Measurements from ENCODE around the gene DLL1. TPM values are rescaled to one million over a fixed set of nuclear protein-coding genes. Genes with fewer than 3 reads are reported as not detected.

Gene DLL1
- total RNA-seq, 1 donor from 2014 or later: 16.5 TPM

DNA sequence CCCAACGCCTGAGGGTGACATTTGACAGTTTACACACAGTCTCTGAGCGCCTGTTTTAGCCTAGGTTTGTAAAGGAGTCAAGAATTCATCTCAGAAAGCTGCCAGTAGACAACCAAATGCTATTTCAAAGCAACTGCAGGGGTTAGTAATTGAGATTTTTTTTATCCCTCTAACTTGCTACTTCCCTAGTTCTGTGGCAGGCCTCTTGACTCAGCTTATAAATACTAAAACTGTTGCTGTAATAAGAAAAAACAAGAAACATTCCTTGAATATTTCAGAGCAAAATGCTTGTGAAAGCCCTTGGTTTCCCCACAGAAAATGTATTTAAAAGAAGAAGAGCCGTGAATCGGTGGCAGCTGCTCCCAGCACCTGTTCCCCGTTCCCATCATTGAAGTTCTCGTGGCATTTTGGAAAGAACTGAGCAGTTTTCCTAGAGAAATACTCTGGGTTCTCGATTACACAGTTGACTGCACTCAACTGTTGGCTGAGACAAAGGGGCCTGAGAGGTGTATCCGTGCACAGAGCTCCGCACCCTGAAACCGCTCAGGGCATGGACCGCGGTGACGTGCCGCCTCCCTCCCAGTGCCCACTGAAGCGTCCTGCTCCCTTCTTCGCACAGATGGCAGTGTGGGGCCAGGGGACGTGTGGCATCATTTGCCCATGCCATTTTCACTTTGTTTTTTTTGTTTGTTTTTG, 20.9 kb downstream of the DLL1 start:
- no peak overlapping the region for H3K27ac ChIP-seq
- H3K4me3 ChIP-seq: no peak overlapping the region
- no peaks in the 10 kb centered on the region for H3K27me3 ChIP-seq
- DNase-seq (ENCODE audit: low spot score in 2 of 2): no peak
- no peaks in the 10 kb centered on the region for H3K9me3 ChIP-seq
- intact Hi-C loops (cut with DNase I): no loop called here
- H3K36me3 ChIP-seq: no peaks in the 10 kb centered on the region
- H3K4me1 ChIP-seq: no peaks in the 10 kb centered on the region
- no peak for TF ChIP-seq CTCF (IDR thresholded peaks at IDR 0.05)

GRCh38 chr6:170269151-170269845, 21.6 kb downstream of the DLL1 start:
- no peaks in the 10 kb centered on the region for H3K36me3 ChIP-seq
- no peak overlapping the region for H3K4me3 ChIP-seq
- H3K27me3 ChIP-seq: no peaks in the 10 kb centered on the region
- intact Hi-C loops (cut with DNase I): no loop called here
- no peak for DNase-seq (ENCODE audit: low spot score in 2 of 2)
- no peaks in the 10 kb centered on the region for H3K9me3 ChIP-seq
- TF ChIP-seq CTCF (IDR thresholded peaks at IDR 0.05): no peak
- H3K27ac ChIP-seq: no peak overlapping the region
- H3K4me1 ChIP-seq: no peaks in the 10 kb centered on the region

- no peak overlapping the region for H3K4me3 ChIP-seq
- H3K9me3 ChIP-seq: no peaks in the 10 kb centered on the region
- H3K27ac ChIP-seq: no peak overlapping the region
- H3K27me3 ChIP-seq: no peaks in the 10 kb centered on the region
- no peak for TF ChIP-seq CTCF (IDR thresholded peaks at IDR 0.05)
- no peak for DNase-seq (ENCODE audit: low spot score in 2 of 2)
- no peaks in the 10 kb centered on the region for H3K4me1 ChIP-seq
- H3K36me3 ChIP-seq: no peaks in the 10 kb centered on the region
- intact Hi-C loops (cut with DNase I): no loop called here
These were observed 22.4 kb downstream of the DLL1 start for GRCh38 chr6:170268216-170269129.

GRCh38 chr6:170267688-170268087, 23.2 kb downstream of the DLL1 start:
- intact Hi-C loops (cut with DNase I): no loop called here
- no peaks in the 10 kb centered on the region for H3K4me1 ChIP-seq
- TF ChIP-seq CTCF (IDR thresholded peaks at IDR 0.05): no peak
- H3K36me3 ChIP-seq: no peaks in the 10 kb centered on the region
- no peak overlapping the region for H3K27ac ChIP-seq
- no peaks in the 10 kb centered on the region for H3K27me3 ChIP-seq
- no peak for DNase-seq (ENCODE audit: low spot score in 2 of 2)
- no peak overlapping the region for H3K4me3 ChIP-seq
- no peaks in the 10 kb centered on the region for H3K9me3 ChIP-seq

DNA sequence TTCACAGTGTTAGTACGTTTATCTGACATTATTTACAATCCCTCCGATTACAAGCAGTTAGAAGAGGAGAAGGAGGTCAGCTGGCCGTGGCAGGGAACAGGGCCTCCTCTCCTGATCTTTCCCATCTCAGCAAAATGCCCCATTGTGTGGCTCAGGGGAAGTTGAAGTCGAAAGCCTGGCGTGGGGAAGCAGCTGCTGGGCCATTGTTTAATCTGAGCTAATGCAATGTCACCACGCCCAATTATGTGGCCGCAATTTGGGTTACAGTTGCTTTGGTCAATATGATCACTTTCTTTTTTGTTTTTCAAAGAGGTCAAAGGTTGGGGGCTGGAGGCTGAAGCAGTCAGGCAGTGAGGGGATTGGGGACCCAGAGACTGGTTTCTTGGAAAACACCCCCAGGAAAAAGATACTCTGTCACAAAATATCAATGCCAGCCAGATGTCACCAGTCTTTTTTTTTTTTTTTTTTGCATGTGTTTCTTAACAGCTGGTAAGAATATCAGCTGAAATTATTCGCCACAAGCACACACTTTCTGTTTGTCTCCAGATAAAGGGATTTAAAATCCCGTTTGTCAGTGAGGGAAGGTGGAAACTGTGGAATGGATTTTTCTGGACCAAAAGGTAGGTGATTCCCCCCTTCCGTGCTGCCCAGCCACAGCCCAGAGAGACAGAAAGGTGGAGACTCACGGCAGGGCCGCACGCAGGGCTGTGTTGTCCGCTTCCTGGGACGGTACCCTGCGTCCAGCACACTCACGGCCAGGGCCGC, 24.6 kb downstream of the DLL1 start:
- no peaks in the 10 kb centered on the region for H3K36me3 ChIP-seq
- no peaks in the 10 kb centered on the region for H3K4me1 ChIP-seq
- H3K9me3 ChIP-seq: no peaks in the 10 kb centered on the region
- no peaks in the 10 kb centered on the region for H3K27me3 ChIP-seq
- H3K27ac ChIP-seq: no peak overlapping the region
- intact Hi-C loops (cut with DNase I): no loop called here
- H3K4me3 ChIP-seq: no peak overlapping the region
- TF ChIP-seq CTCF (IDR thresholded peaks at IDR 0.05): no peak
- DNase-seq (ENCODE audit: low spot score in 2 of 2): no peak

All from ascending aorta (tissue), 2 donors.